SKM-1 (cell line): ENCODE data around the gene RBP7.

Experiments
- DNase-seq: peaks from one replicate; lab custom pipeline; 2025; ENCODE audit not compliant: unreplicated experiment; lab: John Stamatoyannopoulos, UW

The RBP7 gene

GRCh38 chr1:10028956-10029500 lies 32.0 kb downstream of the RBP7 start:
- peak; percentile 38 for DNase-seq

DNA sequence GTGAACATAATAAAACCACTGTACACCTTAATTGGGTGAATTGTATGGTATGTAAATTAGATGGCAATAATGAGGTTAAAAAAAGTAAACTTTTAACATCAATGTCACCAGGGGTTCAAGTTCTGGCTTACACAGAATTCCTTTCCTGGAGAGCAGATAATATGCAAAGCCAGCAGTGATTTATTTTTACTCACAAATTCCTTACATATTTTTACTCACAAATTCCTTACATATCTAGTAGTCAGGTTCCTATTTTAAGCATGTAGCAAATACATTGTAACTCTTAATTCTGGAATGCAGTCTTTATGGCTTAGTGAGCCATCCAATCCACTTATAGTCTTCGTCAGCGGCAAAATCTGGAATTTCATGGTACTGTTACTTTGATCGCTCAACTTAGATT lies 34.4 kb downstream of the RBP7 start:
- no peak for DNase-seq

GRCh38 chr1:10032590-10033358 lies 35.7 kb downstream of the RBP7 start, which contains the start of gene UBE4B:
Gene UBE4B, plus strand, starts transcription at chr1:10032958. Its CDS starts 713 bp downstream, at chr1:10033671.
- DNase-seq = peak; percentile 93

DNA sequence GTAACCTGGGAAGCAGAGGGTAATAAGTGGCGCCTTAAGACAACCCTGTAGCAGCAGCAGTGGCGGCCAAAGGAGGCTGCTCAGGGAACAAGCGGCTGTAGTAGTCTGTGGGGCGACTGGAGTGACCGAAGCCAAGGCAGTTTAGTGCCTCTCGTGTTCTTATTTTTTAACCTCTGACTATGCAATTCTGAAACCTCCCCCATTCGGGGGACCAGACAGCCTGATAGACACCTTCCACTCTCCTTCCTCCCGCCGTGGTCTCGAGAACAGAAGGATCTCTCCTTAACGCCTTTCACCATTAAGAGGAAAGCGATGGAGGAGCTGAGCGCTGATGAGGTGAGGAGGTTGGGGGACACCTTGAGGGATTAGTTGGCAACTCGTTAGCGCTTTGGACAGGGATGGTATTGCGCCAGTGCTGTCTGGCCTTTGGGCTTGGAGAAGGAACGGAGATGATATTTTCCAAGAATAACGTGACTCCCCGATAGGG lies 36.4 kb downstream of the RBP7 start:
- DNase-seq = no peak

DNA sequence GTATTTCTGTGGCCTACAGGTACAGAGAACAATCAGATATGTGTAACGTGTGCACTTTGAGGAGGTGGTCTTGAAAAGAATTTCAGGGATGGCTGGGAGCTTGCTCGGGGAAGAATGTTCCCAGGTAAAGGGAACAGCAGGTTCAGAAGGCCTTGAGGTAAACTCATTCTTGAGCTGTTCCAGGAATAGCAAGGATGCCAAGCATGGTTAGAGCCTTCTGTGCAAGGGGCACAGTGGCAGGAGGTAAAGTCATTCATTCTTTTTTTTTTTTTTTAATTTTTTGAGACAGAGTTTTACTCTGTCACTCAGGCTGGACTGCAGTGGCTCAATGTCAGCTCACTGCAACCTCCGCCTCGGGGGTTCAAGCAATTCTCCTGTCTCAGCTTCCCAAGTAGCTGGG lies 45.7 kb downstream of the RBP7 start:
- DNase-seq = no peak

DNA sequence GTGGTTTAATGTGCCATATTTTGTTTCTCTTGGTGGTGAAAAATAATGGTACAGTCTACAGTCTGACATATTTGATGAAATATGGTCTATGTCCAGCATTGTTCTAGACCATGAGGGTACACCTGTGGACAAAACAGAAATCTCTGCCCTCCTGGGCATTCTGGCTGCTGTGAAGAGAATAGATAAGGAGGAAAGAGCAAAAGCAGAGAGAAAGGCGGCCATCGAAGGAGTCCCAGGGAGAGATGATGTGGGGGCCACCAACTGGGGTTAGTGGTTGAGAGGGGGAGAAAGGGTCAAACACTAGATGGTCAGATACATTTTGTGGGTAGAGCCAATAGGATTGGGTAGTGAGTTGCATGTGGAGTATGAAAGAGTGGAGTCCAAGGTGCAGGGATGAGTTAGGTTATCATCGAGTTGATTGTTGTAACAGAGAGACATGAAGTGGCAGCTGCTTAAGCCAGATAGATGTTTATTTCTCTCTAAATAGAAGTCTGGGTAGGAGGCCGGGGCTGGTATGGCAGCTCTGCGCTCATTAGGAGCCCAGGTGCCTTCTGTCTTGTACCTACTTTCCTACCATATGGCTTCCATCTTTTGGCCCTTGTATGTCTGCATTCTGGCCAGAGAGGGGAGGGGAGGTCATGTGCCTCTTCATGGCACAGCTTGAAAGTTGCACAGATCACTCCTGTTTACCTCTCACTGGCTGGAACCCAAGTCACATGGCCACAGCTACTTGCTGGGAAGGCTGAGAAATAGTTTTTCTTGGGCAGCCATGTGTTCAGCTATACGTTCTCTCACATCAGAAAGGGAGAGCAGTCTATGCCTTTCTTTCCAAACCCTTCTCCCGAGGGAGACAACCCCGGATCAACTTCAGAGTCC lies 48.7 kb downstream of the RBP7 start:
- no peak for DNase-seq

- DNase-seq = no peak
These were observed 49.5 kb downstream of the RBP7 start for GRCh38 chr1:10046356-10047085.

DNA sequence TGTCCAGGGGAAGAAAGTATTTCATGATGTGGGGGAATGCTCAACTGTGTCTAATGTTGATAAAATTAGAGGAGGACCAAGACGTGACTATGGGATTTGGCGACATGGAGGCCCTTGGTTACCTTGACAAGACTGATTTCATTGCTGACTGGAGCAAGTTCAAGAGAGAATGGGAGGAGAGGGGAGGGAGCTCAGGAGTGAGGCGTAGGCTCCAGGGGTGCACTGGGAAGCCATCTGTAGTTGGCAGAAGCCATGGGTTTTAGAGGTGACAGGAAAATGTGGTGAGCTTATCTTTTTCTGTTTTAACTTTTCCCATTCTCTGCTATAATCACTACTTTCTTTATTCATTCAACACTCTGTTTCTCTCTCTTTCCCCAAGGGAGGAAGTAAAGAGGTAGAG lies 51.6 kb downstream of the RBP7 start:
- DNase-seq = no peak

DNA sequence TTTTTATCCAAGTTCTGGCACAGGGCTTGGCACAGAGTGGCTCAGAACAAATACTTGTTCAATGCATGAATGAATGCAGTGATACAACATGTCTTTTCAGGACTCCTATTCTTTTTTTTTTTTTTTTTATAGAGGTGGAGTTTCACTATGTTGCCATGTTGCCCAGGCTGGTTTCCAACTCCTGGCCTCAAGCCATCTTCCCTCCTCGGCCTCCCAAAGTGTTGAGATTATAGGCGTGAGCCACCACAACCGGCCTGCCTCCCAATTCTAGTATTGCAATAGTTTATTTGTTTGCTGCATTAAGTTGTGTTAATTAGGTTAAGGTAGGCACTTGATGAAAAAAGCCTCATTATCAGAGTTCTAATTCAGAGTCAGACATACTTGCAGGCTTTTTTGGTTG lies 53.6 kb downstream of the RBP7 start:
- DNase-seq = no peak

DNA sequence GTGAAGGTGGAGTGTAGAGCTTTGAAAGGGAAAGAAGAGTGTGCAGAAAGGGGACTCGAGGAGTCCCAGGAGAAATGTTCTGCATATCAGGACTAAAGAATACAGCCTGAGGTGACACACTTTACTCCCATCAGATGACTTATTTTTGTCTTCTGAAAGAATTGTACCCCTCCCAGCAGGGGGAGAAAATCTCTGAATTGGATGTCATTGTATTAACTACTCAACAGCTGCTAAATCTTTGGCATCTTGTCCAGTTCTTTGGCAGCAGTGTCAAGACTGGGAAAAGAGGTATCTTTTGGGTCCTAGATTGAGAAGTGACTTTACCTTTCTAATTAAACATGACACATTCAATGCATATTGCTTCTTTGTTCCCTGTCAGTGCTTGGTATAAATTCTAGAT lies 54.6 kb downstream of the RBP7 start:
- DNase-seq = no peak

- DNase-seq = no peak
These were observed 55.3 kb downstream of the RBP7 start for GRCh38 chr1:10052347-10052746.

DNA sequence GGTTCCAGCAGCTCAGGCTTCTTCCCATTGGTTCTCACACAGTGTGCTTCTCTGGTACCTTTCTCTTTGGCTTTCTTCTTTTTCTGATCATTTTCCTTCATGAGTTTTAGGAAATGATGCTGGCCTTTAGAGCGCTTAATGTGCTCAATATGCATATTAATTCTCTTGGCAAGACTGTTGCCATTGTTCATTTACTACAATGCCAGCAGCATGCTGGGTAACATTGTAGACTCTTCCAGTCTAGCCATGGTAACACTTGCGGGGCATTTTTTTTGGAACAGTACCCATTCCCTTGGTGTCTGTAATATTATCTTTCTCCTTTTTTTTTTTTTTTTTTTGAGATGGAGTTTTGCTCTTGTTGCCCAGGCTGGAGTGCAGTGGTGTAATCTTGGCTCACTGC lies 57.4 kb downstream of the RBP7 start:
- no peak for DNase-seq

DNA sequence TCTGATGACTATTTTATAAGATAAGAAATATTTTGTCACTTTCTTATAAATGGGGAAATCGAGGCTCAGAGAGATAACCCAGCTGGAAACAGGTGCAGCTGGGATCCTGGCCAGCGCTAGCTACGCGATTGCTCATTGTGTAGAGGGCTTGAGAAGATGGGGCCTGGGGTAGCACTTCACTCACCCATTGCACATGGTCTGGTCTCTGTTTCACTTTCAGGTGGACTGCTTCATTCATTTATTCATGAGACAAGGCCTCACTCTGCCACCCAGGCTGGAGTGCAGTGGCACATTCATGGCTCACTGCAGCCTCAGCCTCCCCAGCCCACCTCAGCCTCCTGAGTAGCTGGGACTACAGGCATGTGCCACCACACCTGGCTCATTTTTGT lies 59.6 kb downstream of the RBP7 start:
- DNase-seq = no peak

GRCh38 chr1:10057343-10057742 lies 60.3 kb downstream of the RBP7 start:
- DNase-seq = no peak

DNA sequence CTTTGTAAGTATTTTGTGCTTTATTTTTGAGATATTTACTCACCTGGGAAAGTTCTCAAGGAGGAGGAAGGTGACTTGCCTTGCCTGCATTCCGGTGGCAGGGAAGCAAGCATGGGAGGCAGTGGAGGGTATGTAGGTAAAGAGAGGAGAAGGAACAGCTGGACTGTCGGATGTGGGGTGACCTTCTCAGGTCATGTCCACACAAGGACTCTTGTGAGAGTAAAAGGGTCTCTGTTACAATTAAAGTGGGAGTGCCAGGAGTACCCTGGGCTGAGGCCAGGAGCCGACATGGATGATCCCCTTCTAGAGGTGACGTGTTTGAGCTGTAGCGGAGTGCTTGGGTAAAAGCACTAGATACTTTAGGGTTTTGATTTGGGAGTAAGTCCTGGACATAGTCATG lies 60.8 kb downstream of the RBP7 start:
- no peak for DNase-seq

- no peak for DNase-seq
These were observed 62.3 kb downstream of the RBP7 start for GRCh38 chr1:10059342-10059718.

- no peak for DNase-seq
These were observed 63.5 kb downstream of the RBP7 start for GRCh38 chr1:10060311-10061100.

DNA sequence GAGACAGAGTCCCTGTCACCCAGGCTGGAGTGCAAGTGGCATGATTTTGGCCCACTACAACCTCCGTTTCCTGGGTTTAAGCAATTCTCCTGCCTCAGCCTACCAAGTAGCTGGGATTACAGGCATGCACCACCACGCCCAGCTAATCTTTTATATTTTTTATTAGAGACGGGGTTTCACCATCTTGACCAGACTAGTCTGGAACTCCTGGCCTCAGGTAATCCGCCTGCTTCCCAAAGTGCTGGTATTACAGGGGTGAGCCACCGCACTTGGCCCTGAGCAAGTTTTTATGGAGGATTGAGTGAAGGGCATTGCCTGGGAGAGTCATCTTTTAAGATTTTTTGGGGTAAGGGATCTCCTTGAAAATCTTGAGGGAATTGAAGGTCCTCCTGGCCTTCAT lies 64.2 kb downstream of the RBP7 start:
- no peak for DNase-seq

DNA sequence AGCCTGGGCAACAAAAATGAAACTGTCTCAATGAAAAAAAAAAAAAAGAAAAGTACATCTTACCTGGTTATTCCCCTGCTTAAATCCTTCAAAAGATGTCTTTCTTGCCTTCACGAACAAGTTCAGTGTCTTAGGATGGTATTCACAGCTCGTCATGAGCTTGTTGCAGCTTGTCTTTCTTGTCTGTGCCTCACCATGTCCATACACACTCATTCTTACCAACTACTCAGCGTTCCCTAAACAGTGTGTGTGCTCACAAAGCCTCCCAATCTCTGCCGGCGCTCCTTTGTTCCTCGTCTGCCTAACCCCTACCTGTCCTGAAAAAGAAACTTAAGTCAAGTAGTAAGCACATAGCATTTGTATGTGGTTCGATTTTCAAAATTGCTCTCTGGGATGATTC lies 66.8 kb downstream of the RBP7 start:
- DNase-seq = no peak
